Epithelial cell of esophagus (primary cell): ENCODE data around the gene RELL1.

Experiments used
- DNase-seq: peaks from one replicate; pipeline ENCODE4 v3.0.0; 2010; ENCODE audit warnings: low read depth
- H3K4me3 ChIP-seq: 2 replicates; pipeline ENCODE4 v1.5.1; 2011; ENCODE audit warnings: mild to moderate bottlenecking, low read length, control low read depth
- TF ChIP-seq, protein P1 (sequence below): IDR thresholded peaks from 2 replicates; pipeline ENCODE4 v1.5.1; 2011; ENCODE audit warnings: low read depth, mild to moderate bottlenecking, low read length, control low read depth, inconsistent platforms; ENCODE audit not compliant: insufficient read depth; ENCODE audit errors: missing control alignments

Gene RELL1

DNA sequence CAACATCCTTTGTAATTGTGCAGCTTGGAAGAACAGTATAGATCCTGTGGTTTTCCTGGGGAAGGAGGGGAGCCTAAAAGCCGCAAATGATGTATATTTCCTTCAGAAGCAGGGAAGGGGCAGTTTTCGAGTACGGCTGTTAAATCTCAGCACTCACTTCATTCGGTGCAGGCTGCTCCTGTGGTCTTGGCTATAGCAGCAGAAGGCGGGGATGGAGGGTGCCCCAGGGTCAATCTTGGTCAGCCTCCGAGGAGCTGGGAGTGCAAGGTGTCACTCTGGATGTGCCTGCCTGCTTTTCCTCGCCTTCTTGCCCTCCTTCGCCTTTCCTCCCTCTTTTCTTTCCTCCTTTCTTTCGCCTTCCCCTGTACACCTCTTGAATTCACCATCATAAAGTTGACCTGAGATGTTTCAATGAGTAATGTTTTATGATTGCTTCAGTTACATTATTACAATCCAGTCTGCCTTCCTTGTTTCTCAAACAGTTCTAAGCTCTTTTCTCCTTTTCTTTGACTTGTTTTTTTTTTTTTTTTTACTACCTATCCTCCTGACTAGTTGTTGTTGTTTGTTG is 101.6 kb downstream of the RELL1 start:
- H3K4me3 ChIP-seq: no peak overlapping the region
- TF ChIP-seq, protein P1, sequence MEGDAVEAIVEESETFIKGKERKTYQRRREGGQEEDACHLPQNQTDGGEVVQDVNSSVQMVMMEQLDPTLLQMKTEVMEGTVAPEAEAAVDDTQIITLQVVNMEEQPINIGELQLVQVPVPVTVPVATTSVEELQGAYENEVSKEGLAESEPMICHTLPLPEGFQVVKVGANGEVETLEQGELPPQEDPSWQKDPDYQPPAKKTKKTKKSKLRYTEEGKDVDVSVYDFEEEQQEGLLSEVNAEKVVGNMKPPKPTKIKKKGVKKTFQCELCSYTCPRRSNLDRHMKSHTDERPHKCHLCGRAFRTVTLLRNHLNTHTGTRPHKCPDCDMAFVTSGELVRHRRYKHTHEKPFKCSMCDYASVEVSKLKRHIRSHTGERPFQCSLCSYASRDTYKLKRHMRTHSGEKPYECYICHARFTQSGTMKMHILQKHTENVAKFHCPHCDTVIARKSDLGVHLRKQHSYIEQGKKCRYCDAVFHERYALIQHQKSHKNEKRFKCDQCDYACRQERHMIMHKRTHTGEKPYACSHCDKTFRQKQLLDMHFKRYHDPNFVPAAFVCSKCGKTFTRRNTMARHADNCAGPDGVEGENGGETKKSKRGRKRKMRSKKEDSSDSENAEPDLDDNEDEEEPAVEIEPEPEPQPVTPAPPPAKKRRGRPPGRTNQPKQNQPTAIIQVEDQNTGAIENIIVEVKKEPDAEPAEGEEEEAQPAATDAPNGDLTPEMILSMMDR: no peak
- no peak for DNase-seq

DNA sequence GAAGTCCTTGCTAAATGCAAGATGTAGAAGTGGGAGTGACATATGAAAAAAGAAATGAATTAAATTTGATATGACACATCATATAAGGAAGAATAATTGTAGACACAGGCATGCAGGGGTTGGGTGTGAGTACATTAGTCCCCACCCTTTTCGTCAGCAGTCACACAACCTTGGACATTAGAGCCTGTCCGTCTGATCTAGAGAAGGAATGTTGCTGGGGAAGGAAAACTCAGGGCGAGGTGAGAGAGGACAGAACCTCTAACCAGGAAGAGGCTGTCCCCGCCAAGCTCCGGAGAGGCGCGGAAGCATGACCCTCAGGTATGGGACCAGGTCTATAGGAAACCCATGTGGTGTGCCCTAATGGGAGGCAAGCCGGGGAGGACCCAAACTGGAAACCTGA is 102.1 kb downstream of the RELL1 start:
- H3K4me3 ChIP-seq: no peak overlapping the region

DNA sequence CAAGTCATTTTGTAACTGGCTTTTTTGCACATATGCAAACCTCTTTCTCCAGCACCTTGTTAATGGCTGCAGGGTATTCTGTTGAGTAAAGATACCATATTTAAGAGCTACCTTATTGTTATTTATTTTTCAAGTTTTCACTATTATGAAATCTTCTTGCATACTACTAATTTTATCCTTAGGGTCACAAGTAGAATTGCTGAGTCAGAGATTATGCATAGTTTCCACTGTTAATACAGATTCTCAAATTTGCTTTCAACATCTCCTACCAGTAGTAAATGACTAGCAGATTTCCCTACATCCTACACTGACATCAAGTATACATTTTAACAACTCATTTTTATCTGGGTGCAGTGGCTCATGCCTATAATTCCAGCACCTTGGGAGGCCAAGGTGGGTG is 112.6 kb downstream of the RELL1 start:
- no peak overlapping the region for H3K4me3 ChIP-seq
- no peak for DNase-seq
- TF ChIP-seq, protein P1: no peak

More for the DNA sequence above, 102.1 kb downstream of the RELL1 start:
- peak; percentile 42 for DNase-seq
- TF ChIP-seq, protein P1: no peak

DNA sequence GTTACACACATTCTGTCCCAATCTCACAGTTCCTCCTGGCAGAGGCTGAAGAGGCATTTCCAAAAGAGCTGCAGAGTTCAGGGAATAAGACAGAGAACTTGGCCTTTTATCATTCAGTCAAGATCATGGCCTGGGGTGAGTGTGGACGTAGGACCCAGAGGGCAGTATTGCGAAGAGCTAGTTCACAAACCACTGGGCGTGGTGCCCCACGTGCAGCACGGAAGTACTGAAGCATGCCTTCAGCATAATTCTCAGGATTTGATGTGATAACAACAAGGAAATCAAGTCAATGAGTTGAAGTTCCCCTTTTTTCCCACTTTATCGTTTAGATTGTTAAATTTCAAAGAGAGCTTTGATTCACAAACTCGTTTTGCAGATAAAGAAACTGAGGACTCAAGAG is 117.7 kb downstream of the RELL1 start:
- DNase-seq: no peak
- no peak overlapping the region for H3K4me3 ChIP-seq

DNA sequence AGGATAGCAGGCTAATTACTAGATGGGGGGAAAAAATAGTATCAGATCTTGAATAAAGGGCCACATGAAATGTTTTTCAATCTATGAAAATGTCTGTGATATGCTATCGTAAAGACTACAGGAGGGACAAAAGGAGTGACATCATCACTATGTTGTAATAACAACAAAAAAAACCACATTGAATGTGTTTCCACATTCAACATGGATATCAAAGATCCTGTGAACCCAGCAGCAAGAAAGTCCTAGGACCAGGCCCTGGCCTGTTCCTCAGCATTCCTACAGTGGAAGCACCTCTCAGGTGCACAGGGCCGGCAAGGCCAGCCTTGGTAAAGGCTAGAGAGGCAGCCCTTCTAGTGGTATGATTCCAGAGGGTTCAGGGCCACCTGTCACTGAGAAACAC is 118.3 kb downstream of the RELL1 start:
- peak; percentile 24 for DNase-seq
- TF ChIP-seq, protein P1: no peak
- no peak overlapping the region for H3K4me3 ChIP-seq

More for the DNA sequence above, 117.7 kb downstream of the RELL1 start:
- TF ChIP-seq, protein P1: no peak

DNA sequence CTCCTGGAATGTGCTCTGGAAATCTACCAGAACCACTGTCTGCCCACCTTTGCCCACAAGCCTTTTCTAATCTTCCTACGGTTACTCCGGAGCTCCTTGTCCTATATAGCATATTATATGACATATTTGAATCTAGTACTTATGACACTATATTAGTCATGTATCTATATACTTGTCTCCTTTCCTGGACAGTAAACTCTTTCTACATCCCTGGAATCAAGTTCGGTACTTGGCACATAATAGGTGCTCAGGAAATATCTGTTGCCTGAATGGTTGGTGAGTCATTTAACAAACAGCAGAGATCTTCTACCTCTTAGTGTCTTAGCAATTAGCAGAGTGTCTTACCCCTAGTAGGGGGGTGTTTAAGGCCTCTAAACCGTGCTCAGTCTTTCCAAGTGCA is 123.6 kb downstream of the RELL1 start:
- TF ChIP-seq, protein P1: no peak
- no peak overlapping the region for H3K4me3 ChIP-seq
- DNase-seq: peak; percentile 80

DNA sequence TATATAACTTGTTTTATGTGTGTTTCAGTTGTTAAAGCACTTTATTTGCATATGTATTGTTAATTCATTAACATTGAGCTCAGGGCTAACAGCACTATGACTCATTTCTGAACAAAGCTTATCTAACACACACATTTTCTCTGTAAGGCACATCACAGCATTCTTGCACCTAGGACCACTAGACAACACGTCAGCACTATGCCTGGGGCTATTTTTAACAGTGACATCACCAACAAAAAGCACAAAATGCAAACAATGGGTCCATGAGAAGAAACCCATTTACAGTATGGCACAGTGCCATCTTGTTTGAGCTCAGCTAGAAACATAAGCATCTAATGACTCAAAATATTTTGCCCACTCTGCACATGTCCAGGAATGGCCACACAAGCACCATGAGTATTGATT is 124.4 kb downstream of the RELL1 start:
- H3K4me3 ChIP-seq: no peak overlapping the region
- peak; percentile 89 for DNase-seq
- TF ChIP-seq, protein P1: no peak
